GM04503 (cell line): ENCODE results near the gene ANO10.
"Not testable (repeated sequence)": the region's sequence is repeated elsewhere in the genome, so short reads cannot be mapped to it uniquely, and the experiment has no call there.

Experiments used
- DNase-seq: peaks from one replicate; pipeline ENCODE4 v3.0.0-alpha.2; 2012; ENCODE audit warnings: low read depth

The ANO10 gene

DNA sequence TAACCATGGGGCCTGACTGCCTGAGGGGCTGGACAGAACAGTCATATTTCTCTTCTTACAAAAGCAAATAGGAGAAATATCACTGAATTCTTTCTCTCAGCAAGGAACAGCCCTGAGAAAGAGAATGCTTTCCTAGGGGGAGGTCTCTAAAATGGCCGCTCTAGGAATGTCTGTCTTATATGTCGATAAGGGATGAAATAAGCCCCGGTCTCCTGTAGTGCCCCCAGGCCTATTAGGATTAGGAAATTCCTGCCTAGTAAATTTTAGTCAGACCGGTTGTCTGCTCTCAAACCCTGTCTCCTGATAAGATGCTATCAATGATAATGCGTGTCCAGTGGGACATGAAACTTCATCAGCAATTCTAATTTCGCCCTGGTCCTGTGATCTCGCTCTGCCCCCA lies 103.3 kb downstream of the ANO10 start:
- not testable (repeated sequence) for DNase-seq

DNA sequence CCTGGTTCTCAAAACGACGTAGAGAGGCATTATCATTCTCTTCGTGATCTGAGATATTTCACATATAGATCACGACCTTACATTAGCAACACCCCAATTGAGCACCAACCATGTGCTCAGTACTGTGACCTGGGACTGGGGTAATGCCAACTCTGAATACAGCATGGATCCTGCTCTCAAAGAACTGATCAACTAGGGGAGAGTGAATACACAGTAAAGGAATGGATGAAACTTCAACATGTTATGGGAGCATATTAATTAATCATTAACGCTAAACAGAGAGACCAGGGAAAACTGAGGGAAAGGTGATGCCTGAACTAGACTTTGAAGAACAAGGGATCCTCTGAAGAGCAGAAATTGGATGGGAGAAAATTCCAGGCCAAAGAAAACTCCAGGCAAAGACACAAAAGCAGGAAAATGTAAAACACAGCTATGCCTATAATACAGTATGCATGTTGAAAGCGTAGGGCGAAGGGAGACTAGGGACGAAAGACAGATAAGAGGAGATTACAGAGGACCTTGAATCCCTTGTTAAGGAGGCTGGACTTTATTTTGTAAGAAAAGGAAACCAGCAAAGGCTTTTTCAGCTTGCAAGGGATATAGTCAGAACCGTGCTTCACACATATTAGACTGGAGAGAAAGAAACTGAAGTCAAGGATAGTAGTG lies 105.7 kb downstream of the ANO10 start:
- no peak for DNase-seq

DNA sequence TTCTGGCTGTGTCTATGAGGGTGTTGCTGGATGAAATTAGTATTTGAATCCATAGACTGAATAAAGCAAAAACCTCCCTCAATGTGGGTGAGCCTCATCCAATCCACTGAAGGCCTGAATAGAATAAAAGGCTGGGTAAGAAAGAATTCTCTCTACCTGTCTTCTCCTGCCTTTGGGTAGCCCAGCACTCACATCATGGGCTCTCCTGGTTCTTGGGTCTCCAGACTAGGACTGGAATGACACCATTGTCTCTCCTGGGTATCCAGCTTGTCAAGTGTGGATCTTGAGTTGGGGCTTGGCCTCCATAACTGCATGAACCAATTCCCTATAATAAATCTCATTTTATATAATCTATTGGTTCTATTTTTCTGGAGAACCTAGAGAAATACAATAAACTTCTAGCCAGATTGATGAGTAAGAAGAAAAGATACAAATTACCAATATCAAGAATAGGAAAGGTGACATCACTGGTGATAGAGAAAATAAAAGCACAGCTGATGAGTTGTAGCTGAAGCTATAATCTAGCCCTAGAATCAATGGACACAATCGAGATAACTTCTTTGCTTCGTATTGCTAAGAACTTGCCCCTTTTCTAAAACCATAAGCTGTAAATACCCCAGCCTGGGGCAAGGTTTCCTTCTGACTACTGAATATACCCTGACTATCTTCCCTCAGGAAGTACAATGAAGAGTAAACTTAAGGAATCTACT lies 106.4 kb downstream of the ANO10 start:
- no peak for DNase-seq

DNA sequence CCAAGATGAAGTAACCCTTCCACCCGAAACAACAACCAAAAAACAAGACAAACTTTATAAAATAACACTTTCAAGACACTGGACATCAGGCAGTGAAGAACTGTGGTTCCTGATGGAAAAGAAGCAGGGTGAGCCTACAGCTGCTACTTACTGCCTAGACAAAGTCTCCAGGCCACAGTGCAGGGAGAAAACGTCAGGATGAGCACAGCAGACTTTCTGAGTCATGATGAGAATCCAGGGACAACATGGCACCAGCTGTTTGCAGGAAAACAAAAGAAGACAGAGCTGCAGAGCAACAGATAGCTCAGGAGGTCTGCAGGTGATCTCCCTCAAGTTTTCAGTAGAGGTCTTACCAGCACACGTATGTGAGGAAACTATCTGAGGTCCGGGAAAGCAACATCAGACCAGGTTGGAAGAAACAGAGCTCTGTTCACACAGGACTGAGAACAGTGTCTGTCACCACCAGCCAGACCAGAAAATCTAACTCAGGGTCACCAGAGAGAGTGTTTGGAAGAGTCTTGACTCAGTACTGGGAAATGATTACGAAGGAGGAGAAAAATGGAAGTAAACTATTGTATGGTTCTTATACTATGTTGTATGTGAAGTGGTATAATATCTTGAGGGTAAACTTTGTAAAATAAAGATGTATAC lies 108.9 kb downstream of the ANO10 start:
- peak; percentile 26 for DNase-seq

DNA sequence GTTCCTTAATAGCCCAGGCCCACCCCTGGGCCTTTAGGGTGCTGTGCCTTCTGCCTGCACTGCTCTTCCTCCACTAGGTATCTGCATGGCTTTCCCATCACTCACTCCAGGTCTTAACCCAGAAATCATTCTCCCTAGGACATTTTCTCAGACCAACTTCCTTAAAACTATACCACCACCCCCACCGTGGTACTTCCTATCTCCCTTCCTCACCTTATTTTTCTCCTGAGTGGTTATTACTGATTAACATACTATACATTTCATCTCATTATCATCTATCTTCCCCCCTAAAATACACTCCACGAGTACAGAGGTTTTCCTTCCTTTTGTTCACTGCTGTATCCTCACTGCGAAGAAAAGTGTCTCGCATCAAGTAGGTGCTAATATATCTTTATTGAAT lies 115.2 kb downstream of the ANO10 start:
- DNase-seq, result no peak

DNA sequence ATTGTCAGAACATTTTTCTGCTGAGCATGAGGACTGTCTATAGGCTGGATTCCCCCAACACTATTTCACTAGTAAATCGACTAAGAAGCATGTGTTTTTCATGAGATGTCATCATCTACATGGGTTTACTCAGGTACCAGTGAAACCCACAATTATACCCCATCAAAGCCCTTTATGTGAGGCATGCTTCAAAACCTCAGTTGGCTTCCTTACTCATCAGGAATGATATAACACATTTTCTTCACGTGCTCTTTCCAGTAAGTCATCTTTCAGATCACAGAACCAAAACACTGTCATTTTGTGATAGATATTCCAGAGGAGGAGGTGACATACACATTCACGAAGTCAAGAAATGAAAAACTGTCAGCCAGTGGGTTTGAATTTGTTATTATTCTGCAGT lies 116.5 kb downstream of the ANO10 start:
- DNase-seq, result no peak

DNA sequence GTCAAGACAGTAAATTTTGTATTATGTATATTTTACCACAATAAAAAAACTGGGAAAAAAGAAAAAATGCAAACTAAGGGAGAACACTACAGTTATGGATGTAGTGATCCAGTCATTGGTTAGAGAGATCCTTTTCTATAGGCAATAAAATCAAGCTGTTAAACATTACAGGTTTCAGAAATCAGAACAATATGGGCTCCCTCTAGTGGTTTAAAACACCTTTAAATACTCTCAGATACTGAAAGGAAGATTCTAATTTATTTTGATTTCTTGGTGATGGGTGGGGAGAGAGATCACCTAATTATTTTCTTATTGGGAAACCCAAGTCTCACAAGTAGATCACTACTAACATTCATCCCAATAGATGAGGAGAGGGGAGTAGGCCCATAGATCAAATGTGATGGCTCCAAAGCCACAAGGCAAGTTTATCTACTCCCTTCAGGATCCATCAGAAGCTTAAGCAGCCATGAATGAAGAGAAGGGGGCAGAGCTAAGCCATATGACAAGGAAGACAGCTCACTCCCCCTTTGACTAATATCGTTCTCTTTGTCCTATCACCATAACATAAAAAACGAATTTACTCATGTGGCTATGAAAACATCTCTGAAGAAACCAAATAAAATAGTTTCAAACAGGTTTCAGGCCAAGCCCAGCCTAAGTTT lies 118.6 kb downstream of the ANO10 start:
- DNase-seq, result no peak

DNA sequence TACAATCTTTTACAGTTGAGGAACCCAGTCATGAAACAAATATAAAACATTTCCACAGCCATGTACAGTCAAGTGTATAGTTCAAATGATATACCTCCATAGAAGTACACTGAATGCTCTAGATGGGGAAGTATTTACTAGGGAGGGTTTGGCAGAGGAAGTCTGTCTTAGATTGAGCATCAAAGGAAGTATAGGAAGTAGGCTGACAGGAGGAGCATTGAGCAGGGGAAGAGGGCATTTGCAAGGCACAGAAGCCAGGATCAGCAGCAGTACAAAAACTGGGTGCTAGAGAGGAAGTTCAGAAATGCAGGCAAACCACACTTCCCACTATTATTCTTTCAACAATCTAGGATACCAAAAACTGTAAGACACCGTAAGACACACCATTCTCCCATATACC lies 122.6 kb downstream of the ANO10 start:
- no peak for DNase-seq

DNA sequence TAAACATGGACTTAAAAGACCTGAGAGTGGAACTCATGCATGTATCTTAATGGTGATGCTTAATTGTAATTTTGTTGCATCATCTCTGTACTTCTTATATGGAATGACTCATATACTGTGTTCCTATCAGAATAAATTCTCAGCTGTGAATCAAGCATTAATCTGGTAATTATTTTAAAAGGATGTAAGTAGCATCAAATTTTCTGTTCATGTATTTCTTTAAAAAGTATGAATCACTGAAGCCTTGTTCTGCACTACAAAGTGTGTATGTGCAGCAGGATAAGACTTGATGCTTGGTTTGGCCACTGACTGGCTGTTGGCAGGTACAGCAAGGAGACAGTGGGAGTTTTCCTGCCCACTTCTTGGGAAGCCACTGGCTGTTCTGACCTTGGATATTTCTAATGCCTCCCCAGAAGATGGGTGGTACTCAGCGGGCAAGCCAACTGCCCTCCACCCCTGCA lies 123.9 kb downstream of the ANO10 start:
- DNase-seq, result no peak

DNA sequence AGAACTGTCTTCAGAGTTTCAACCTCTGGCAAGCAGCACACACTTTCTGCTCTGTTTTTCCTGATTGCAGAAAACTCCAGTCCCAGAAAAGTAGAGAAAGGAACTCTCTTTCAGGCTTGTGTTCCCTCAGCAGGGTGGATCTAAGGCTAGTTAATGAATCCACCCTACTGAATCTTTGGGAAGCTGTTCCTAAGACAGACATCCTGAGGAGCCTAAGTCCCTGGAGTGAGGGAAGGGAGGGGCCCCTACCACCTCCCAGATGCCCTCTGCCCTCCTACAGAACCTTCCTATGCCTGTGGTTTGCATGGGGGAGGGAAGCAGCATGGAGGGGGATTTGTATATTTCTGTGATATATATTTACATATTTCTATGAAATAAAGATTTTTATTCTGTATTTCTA lies 124.4 kb downstream of the ANO10 start:
- no peak for DNase-seq

DNA sequence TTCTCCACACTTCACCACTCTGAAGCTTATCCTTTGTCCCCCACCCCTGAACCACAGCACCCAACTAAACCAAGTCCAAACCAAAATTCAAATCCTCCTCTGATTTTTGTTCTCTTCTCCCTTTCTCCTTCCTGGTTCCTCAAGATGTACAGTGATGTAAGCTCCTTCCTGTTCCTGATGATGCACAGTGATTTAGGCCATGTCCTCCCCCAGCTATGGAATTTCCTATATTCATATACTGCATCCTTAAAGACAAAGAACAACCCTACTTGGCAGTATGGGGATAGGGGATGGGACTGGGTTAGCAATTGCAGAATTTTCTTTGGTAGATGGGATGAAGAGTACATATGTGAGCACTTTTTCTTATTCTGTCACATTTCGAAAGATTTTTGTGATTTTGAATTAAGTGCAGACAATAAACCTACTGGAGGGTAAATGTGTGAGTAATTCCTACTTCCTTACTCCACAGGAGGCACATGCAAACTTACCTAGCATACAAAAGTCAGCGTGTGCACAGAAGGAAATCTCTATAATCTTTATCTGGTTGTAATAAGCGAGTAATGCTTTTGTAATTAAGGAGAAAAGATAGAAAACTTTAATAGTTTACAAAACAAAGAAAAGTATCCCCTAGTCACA lies 125.0 kb downstream of the ANO10 start:
- DNase-seq, result no peak

DNA sequence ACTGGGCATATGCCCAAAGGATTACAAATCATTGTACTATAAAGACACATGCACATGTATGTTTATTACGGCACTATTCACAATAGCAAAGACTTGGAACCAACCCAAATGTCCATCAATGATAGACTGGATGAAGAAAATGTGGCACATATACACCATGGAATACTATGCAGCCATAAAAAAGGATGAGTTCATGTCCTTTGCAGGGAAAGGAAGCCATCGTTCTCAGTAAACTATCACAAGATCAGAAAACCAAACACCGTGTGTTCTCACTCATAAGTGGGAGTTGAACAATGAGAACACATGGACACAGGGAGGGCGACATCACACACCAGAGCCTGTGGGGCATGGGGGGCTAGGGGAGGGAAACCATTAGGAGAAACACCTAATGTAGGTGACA lies 128.9 kb downstream of the ANO10 start:
- DNase-seq, result not testable (repeated sequence)

DNA sequence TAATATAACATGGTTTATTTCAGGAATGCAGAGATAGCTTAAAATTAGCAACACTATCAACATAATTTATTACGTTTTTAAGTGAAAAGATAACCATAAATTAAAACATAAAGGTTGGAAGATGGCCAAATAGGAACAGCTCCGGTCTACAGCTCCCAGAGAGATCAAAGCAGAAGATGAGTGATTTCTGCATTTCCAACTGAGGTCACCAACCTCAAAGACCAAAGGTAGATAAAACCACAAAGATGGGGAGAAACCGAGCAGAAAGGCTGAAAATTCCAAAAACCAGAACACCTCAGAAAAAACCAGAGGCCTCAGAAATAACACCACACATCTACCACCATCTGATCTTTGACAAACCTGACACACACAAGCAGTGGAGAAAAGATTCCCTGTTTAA lies 130.0 kb downstream of the ANO10 start:
- not testable (repeated sequence) for DNase-seq

DNA sequence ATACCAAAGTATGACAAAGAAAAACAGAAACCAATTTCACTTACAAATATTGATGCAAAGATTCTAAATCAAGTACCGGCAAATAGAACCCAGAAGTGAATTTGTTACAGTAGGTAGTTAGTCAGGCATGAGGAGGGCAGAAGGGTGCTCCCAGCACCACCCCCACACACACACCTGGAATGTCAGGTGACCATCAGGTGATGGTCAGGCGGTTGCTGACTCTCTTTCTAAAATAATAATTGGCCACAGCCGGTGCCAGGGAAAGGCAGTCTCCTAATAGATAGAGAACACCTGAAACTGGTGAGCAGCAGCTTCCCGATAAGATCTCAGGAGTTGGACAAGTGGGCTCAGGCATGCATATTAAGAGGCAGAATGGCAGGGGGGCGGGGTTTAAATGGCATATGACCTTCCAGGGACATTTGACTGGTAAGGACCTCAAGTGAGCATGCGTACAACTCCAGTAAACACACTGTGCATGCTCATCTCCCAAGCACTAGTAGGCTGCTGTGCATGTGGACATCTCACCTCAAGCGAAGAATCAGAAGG lies 131.1 kb downstream of the ANO10 start:
- no peak for DNase-seq

DNA sequence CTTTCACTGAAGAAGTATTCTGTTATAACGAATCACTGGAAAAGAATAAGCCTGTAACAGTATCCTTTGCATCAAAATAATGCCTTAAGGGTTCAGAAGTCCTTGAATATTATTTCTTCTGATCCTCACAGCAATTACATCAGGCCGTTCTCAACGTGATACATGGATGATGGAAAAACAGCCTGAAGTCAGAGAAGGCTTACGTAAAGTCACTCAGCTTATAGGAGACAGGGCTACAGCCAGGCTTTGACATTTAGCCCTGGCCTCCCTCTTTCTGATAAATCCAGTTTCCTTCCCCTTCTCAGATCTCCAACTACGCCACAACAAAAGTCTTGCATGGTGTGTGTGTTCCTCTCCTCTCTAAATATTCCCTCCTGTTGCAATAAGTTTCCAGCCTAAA lies 131.9 kb downstream of the ANO10 start:
- no peak for DNase-seq

DNA sequence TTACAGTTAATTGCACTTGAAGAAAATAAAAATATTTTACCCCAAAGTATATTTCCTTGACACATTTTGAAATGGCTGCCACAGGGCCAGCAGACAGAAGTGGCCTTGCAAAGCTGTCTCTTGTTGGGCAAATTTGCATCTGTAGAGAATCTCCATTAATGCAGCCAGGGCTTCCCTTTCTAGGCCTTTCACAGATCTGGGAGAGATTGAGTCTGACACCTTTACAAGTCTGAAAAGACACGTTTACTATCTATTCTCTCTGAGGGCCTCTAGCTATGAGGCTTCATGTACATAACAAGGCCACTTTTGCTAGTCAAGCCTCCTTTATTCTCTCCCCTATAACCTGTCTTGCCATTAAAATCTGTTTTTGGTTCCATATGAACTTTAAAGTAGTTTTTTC lies 135.9 kb downstream of the ANO10 start:
- no peak for DNase-seq

DNA sequence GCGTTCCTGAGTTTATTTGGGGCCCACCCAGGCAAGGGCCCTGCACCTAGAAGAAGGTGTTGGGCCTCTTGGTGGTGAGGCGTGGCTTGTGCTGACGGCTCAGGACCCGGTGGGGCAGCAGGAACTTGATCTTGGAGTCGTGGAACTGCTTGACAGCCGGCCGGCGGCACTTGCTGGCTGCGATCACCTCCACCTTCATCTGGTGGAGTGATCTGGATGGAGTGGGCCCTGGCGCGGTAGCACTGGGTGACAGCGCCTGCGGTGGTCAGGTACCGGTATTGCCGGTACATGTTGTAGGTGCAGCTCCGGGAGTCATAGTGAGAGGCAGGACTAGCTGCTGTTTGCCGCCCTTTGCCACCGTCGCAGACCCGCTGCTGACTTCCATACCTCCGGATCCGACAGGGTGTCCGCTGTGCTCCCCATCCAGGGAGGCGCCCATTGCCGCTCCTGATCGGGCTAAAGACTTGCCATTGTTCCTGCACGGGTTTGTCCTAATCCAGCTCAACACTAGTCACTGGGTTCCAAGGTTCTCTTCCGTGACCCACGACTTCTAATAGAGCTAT lies 136.8 kb downstream of the ANO10 start:
- no peak for DNase-seq

DNA sequence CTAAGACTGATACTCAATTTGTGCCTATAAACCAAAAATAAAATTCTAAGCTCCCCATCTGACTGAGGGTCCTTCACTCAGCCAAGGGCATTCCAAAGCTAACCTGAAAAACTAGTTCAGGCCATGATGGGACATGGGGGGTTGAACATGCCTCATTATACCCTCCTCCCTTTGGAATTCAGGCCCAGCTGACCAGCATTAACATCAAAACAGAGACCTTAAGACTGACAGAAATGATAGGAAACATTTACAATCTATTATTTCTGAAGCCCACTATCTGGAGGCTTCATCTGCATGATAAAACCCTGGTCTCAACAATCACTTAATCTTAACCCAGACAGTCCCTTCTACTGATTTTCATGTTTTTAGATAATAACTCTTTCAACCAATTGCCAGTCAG lies 140.4 kb downstream of the ANO10 start:
- DNase-seq, result no peak

DNA sequence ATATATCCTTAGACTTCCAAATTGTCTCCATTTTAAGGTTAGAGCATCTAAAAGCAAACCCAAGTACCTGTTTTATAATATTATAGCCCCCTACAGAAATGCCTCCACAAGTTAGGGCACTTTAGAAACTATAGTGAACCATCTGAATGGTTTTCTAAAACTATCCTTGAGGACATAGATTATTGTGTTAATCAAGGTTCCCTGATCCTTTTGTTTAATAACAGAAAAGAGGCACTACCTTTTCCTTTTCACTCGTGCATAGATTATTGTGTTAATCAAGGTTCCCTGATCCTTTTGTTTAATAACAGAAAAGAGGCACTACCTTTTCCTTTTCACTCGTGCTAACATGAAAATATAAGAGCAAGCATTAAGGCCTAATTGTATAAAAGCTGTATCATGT lies 143.0 kb downstream of the ANO10 start:
- not testable (repeated sequence) for DNase-seq

DNA sequence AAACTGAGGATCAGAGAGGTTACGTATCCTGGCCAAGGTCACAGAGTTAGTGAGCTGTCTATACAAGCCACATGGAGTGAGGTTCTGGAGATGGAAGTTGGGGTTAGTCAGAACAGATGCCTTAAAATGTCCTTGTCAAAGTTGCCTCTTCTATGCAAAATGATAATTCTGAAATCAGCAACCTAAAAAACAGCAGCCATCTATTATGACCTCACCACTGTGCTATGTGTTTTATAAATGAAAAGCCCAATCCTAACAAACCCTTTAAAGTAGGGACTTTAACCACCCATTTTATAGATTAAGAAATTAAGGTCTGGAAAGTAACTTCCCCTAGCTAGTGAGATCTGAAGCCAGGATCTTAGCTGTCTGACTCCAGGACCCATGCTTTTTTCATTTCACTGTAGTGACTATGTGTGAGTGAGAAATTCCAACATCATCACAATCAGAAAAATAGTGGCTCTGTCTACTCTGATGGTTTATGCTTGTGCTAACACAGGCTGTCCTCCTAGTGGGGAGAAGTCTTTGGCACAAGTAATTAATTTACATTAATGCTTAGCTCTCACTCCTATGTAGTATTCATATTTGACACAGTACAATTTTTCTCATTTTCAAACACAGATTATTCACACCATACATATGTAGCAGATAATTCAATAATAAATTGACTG lies 143.6 kb downstream of the ANO10 start:
- no peak for DNase-seq

DNA sequence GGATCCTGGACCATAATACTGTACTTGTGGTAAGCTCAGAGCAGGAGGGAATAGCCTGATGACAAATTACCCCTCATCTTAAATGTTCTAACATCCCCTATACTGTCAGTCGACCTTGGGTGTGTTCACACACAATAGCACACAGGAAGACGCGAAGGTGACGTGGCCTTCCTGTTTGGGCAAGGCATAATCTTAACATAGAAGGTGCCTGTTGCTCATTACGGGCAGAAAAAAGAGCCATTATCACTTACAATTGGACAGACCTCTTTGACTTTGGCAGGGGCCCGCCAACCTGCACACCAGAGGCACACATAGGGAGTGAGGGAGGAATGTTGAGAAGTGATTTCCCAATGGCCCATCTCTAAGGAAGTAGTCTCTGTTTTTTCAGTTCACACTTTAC lies 144.2 kb downstream of the ANO10 start:
- no peak for DNase-seq
